HepG2 (cell line): ENCODE results near the gene SAMD14. TPM values are rescaled to one million over a fixed set of nuclear protein-coding genes. Genes with fewer than 3 reads are reported as not detected.

Experiments used
- ATF7 ChIP-seq, 2 experiments: fragments of 450-650 bp in 1 of 2; sonication (generic) in 1 of 2; formaldehyde crosslinking in 1 of 2; IDR thresholded peaks; 2 replicates each; pipeline versions ENCODE4 v1.4.0 to v1.6.1; 2016 to 2020; ENCODE audit warnings: antibody characterized with exemption in 1 of 2, mild to moderate bottlenecking in 1 of 2, missing genetic modification reagents in 1 of 2
- KAT7 ChIP-seq: IDR thresholded peaks from 2 replicates; pipeline ENCODE4 v1.6.1; 2018; ENCODE audit warnings: borderline replicate concordance, missing compliant biosample characterization
- LCORL ChIP-seq, 2 experiments: fragments of 450-650 bp in 1 of 2; sonication (generic) in 1 of 2; formaldehyde crosslinking in 1 of 2; IDR thresholded peaks; 2 replicates each; pipeline versions ENCODE4 v1.5.0 to v1.6.1; 2017 to 2020; ENCODE audit warnings: antibody characterized with exemption in 1 of 2, missing genetic modification reagents in 1 of 2
- NPAS2 ChIP-seq: sonication (generic); formaldehyde crosslinking; IDR thresholded peaks from 2 replicates; pipeline ENCODE4 v1.8.0; 2022; ENCODE audit warnings: mild to moderate bottlenecking, missing genetic modification reagents, borderline replicate concordance
- PHF5A ChIP-seq: IDR thresholded peaks from one replicate; pipeline ENCODE4 v1.6.1; 2018; ENCODE audit warnings: low read depth, missing genetic modification reagents; ENCODE audit not compliant: unreplicated experiment
- RNF2 ChIP-seq: fragments of 450-650 bp; conservative IDR thresholded peaks from 2 replicates; pipeline ENCODE4 v1.6.1; 2016; ENCODE audit warnings: low read depth
- SRSF9 ChIP-seq: fragments of 200-400 bp; formaldehyde crosslinking; IDR thresholded peaks from 2 replicates; pipeline ENCODE4 v1.6.1; 2018; ENCODE audit warnings: borderline replicate concordance, mild to moderate bottlenecking, low read depth, low read length; ENCODE audit not compliant: insufficient read depth, poor library complexity, severe bottlenecking
- TAF1 ChIP-seq: sonication (generic); formaldehyde crosslinking; IDR thresholded peaks from 2 replicates; pipeline ENCODE4 v1.4.0; 2020; ENCODE audit warnings: missing genetic modification reagents
- TBX2 ChIP-seq: sonication (generic); formaldehyde crosslinking; IDR thresholded peaks from 2 replicates; pipeline ENCODE4 v1.5.0; 2020; ENCODE audit warnings: missing genetic modification reagents, mild to moderate bottlenecking, borderline replicate concordance
- USF2 ChIP-seq, 2 experiments: sonication (generic) in 1 of 2; formaldehyde crosslinking in 1 of 2; IDR thresholded peaks; 2 replicates each; pipeline versions ENCODE4 v1.5.1 to v1.6.1; 2011 to 2020; ENCODE audit warnings: borderline replicate concordance in 1 of 2, low read depth in 1 of 2, low read length in 1 of 2, mild to moderate bottlenecking in 1 of 2, missing genetic modification reagents in 1 of 2, moderate library complexity in 1 of 2
- ZBTB3 ChIP-seq: sonication (generic); formaldehyde crosslinking; IDR thresholded peaks from 2 replicates; pipeline ENCODE4 v1.4.0; 2020; ENCODE audit warnings: low read depth, mild to moderate bottlenecking, moderate library complexity, missing genetic modification reagents, borderline replicate concordance
- ZNF160 ChIP-seq: sonication (generic); formaldehyde crosslinking; IDR thresholded peaks from 2 replicates; pipeline ENCODE4 v1.8.0; 2022; ENCODE audit warnings: mild to moderate bottlenecking, inconsistent platforms, missing genetic modification reagents
- ZNF326 ChIP-seq: sonication (generic); formaldehyde crosslinking; IDR thresholded peaks from 2 replicates; pipeline ENCODE4 v1.4.0; 2020; ENCODE audit warnings: missing genetic modification reagents, borderline replicate concordance
- ZSCAN30 ChIP-seq: sonication (generic); formaldehyde crosslinking; IDR thresholded peaks from 2 replicates; pipeline ENCODE4 v1.5.0; 2020; ENCODE audit warnings: mild to moderate bottlenecking, missing genetic modification reagents
- polyA plus RNA-seq, 8 experiments: library from polyadenylated mRNA; depleted of rRNA in 3 of 8; stranded (reverse) in 7 of 8; unstranded in 1 of 8; fragments of >200 nt; fragmentation: Illumina TruSeq in 4 of 8; extraction: Trizol in 4 of 8; gene quantifications; 2 replicates each; pipeline versions ENCODE4 v1.2.1 to v1.2.3, GENCODE V29; 2011 to 2016; ENCODE audit warnings: low read depth in 4 of 8, missing spikeins in 1 of 8, mixed read lengths in 1 of 8; ENCODE audit not compliant: insufficient read depth in 1 of 8
- total RNA-seq, 5 experiments: library from RNA; depleted of rRNA; stranded (reverse); fragments of >200 nt; fragmentation: Illumina TruSeq; extraction: Trizol; gene quantifications; 2 replicates each; pipeline ENCODE4 v1.2.3, GENCODE V29; 2016; ENCODE audit warnings: low read depth in 1 of 5
- TF ChIP-seq, protein P1 (sequence below): IDR thresholded peaks from 2 replicates; pipeline ENCODE4 v1.6.1; 2016; ENCODE audit warnings: missing compliant biosample characterization, missing genetic modification reagents, borderline replicate concordance
- TF ChIP-seq, protein P2 (sequence below): sonication (generic); formaldehyde crosslinking; IDR thresholded peaks from 2 replicates; pipeline ENCODE4 v1.5.1; 2020; ENCODE audit warnings: mild to moderate bottlenecking, missing genetic modification reagents
- TF ChIP-seq, protein P3 (sequence below): sonication (generic); formaldehyde crosslinking; IDR thresholded peaks from 2 replicates; pipeline ENCODE4 v1.4.0; 2020; ENCODE audit warnings: mild to moderate bottlenecking, missing genetic modification reagents

Gene SAMD14
- total and polyA plus RNA-seq, 2 of the 13 experiments (the other 11 are each of a cell fraction or from before 2014, with no cell fraction given) = 0.07 to 0.22 TPM

DNA sequence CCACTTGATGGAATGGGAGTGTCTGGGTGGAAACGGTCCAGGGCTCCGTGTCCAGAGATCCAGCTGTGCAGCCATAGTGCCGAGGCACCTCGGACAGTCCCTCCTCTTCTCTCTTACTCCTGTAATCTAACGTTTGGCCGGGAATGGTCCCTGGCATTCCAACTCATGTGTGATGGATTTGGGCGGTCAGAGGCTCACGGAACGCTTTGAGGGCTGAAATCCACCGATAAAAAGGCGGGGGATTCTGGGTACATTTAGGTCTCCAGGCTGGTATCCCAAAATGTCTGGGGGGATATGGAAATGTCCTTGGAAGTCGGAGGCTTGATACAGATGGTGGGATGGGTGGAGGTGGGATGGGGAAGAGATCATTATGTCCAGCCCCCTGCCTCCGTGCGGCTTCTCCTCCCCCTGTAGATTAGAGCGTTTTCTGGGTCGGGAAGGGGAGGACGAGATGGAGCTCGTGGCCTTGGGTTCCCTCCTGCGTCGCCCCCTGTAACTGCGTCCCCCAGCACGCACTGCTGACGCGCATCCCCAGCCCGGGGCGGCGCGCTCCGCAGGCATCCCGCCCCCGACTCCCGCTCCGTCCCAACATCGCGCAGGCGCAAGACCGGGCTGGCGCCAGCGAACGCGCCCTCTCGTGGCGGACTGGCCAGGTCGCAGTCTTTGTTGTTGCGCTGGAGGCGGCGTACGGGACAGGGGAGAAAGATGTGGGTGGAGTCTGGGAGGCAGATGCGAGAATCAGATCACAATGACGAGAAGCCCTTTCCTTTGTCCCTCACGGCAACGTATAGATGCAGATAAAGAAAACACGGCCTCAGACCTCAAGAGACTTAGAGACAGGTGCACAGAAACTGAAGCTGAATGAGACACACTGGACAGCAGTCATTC, 31.3 kb upstream of the SAMD14 start (continued):
- TF ChIP-seq ATF7 (IDR thresholded peaks at IDR 0.05) = no peak
- no peak for TF ChIP-seq ATF7 (CRISPR knock-in tag; IDR thresholded peaks at IDR 0.05)
- no peak for TF ChIP-seq ZNF326 (CRISPR knock-in tag)
- TF ChIP-seq ZBTB3 (CRISPR knock-in tag) = no peak
- no peak for TF ChIP-seq NPAS2
- TF ChIP-seq, protein P1, sequence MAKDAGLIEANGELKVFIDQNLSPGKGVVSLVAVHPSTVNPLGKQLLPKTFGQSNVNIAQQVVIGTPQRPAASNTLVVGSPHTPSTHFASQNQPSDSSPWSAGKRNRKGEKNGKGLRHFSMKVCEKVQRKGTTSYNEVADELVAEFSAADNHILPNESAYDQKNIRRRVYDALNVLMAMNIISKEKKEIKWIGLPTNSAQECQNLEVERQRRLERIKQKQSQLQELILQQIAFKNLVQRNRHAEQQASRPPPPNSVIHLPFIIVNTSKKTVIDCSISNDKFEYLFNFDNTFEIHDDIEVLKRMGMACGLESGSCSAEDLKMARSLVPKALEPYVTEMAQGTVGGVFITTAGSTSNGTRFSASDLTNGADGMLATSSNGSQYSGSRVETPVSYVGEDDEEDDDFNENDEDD = peak; percentile 82; the same call in 1 of the 2 replicates
- no peak for TF ChIP-seq TAF1
- no peak for TF ChIP-seq LCORL (IDR thresholded peaks at IDR 0.05)
- peak; percentile 95 for TF ChIP-seq LCORL (CRISPR knock-in tag; IDR thresholded peaks at IDR 0.05)
- TF ChIP-seq, protein P2, sequence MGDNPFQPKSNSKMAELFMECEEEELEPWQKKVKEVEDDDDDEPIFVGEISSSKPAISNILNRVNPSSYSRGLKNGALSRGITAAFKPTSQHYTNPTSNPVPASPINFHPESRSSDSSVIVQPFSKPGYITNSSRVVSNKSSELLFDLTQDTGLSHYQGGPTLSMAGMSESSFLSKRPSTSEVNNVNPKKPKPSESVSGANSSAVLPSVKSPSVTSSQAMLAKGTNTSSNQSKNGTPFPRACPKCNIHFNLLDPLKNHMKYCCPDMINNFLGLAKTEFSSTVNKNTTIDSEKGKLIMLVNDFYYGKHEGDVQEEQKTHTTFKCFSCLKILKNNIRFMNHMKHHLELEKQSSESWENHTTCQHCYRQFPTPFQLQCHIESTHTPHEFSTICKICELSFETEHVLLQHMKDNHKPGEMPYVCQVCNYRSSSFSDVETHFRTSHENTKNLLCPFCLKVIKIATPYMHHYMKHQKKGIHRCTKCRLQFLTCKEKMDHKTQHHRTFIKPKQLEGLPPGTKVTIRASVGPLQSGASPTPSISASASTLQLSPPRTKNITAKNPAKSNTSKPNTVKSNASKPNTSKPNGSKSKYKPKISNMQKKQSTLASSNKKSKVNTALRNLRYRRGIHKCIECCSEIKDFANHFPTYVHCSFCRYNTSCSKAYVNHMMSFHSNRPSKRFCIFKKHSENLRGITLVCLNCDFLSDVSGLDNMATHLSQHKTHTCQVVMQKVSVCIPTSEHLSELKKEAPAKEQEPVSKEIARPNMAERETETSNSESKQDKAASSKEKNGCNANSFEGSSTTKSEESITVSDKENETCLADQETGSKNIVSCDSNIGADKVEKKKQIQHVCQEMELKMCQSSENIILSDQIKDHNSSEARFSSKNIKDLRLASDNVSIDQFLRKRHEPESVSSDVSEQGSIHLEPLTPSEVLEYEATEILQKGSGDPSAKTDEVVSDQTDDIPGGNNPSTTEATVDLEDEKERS (CRISPR knock-in tag) = no peak
- peak; percentile 79 for TF ChIP-seq PHF5A (CRISPR knock-in tag)
- no peak for TF ChIP-seq USF2 (IDR thresholded peaks at IDR 0.05; ENCODE audit: low read depth, low read length)
- no peak for TF ChIP-seq USF2 (CRISPR knock-in tag; IDR thresholded peaks at IDR 0.05; ENCODE audit: borderline replicate concordance)
- peak; percentile 69 for TF ChIP-seq RNF2
- TF ChIP-seq KAT7 = no peak; the same call in 1 of the 2 replicates
- TF ChIP-seq, protein P3, sequence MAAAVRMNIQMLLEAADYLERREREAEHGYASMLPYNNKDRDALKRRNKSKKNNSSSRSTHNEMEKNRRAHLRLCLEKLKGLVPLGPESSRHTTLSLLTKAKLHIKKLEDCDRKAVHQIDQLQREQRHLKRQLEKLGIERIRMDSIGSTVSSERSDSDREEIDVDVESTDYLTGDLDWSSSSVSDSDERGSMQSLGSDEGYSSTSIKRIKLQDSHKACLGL (CRISPR knock-in tag) = no peak; the same call in 1 of the 2 replicates
- no peak for TF ChIP-seq ZSCAN30 (CRISPR knock-in tag)
- peak; percentile 34; the same call in 1 of the 2 replicates for TF ChIP-seq TBX2 (CRISPR knock-in tag)
- TF ChIP-seq SRSF9 = no peak
- no peak for TF ChIP-seq ZNF160 (CRISPR knock-in tag)
